Skin of body (tissue), 2 donors: ENCODE results near the gene CD8B. TPM values are rescaled to one million over a fixed set of nuclear protein-coding genes. Genes with fewer than 3 reads are reported as not detected.
"Not testable (repeated sequence)": the region's sequence is repeated elsewhere in the genome, so short reads cannot be mapped to it uniquely, and the experiment has no call there.

ENCODE experiments used
- DNase-seq: peaks from one replicate; lab custom pipeline; 2025; lab: John Stamatoyannopoulos, UW
- total RNA-seq: library from RNA; depleted of rRNA; stranded (reverse); fragments of >200 nt; gene quantifications from one replicate; pipeline ENCODE4 v1.2.3, GENCODE V29; 2014

The CD8B gene
- total RNA-seq, 1 donor from 2014 or later, result 0.59 TPM

- peak; percentile 79 for DNase-seq
Measured at GRCh38 chr2:86836915-86837695, 24.6 kb downstream of the CD8B start.

- DNase-seq, result not testable (repeated sequence)
Measured at GRCh38 chr2:86835548-86835889, 26.2 kb downstream of the CD8B start.

GRCh38 chr2:86833315-86833714, 28.4 kb downstream of the CD8B start:
- no peak for DNase-seq

DNA sequence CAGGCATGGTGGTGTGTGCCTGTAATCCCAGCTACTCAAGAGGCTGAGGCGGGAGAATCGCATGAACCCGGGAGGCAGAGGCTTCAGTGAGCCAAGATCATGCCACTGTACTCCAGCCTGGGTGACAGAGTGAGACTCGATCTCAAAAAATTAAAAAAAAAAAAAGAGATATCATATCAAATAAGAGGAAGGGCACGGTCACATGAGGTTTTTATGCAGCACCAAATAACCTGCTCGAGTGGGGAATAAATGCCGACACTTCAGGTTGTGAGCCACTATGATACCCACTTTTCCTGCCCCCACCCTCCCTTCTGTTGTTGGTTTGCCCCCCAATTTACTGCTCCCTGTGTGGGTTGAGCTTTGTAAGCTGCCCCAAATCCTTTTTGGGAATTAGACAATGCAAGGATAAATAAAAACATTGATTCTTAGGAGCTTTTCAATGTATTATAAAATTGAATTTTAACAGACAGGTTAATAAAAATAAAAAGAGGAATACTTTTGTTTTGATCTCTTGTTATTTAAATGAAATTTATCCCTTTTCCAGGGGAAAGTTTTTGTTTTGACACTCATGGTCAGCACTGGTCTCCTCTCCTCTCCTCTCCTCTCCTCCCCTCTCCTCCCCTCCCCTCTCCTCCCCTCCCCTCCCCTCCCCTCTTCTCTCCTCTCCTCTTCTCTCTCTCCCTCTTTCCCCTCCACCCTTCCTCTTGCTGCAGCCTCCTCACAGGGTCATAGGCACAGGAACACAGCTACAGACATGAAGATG, 29.2 kb downstream of the CD8B start:
- no peak for DNase-seq

DNA sequence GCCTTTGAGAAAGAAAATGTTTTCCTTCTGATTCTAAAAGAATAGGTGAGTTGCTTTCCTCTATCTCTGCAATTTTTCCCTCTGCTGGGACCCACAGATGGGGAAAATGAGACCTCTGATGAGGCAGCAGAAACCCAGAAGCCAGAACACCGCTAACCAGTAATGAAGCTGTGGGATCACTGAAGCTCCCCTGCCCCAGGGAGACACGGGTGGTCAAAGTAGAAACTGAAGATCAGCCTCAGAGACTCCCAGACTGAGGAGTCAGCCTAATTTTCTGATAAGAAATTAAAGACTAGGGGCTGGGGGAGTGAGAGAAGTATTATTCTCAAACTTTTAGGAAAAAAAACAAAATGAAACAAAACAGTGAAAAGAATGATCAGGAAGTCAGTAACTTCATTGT, 30.1 kb downstream of the CD8B start:
- DNase-seq, result no peak

- no peak for DNase-seq
Measured at GRCh38 chr2:86826951-86827350, 34.7 kb downstream of the CD8B start.

DNA sequence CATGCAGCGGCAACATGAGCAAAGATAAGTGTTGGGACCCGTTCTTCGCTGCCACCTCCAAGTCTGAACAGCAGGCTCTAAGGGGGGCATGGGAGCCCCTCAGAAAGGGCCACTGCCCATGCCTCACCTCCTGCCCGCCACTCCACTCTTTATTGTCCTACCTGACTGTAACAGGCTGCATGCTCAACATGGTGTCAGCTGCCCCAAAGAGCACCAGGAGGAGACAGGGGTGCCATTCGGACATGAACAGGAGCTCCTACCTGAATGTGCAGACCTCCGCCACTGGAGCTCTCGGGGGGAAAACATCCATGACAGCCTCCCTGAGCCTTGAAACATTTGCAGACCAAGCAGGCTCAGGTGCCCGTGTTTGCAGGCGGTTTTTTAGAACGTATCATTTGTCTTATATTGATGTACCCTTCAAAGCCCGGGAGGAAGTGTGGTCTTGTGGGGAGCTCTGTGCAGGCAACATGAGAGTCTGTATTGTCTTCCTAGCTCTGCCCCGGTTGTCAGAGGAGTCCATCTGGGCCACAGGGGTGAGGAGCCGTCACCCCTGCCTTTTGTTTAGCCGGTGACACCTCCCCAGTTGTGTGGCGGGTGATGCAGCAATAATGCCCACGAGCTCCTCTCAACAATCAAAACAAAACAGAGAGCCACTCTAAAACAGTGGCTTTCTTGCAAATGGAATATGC, 35.8 kb downstream of the CD8B start:
- no peak for DNase-seq

GRCh38 chr2:86825036-86825692, 36.5 kb downstream of the CD8B start:
- DNase-seq, result no peak

- DNase-seq, result no peak
Measured at GRCh38 chr2:86822668-86823345, 38.9 kb downstream of the CD8B start.

DNA sequence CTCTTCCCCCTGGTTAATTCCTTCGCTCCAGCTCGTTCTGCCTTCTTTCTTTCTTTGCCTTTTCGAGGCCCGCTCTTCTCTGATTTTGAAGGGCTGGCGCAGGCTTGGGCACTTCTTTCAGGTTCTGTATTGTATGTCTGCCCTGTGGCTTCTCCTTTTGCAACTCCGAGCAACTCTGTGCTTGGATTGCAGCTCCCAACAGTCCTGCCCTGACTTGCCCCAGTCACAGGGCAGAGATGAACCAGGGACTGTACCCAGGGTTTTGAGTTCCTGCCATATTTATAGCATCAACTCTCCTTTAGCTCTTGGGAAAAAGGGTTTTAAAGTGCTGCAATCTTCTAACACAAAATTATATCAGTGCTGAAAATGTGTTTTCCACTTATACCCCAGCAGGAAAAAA, 39.8 kb downstream of the CD8B start:
- no peak for DNase-seq

- DNase-seq, result no peak
Measured at GRCh38 chr2:86821306-86821705, 40.4 kb downstream of the CD8B start.

DNA sequence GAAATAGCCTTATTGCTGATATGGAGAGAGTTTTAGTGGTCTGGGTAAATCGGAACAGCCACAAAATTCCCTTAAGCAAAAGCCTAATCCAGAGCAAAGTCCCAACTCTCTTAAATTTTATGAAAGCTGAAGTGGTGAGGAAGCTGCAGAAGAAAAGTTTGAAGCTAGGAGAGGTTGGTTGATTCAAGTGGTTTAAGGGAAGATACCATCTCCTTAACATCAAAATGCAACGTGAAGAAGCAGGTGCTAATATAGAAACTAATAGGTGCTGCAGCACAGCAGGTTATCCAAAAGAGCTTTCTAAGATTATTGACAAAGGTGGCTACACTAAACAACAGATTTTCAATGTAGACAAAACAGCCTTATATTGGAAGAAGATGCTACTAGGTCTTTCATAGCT, 42.7 kb downstream of the CD8B start:
- no peak for DNase-seq

DNA sequence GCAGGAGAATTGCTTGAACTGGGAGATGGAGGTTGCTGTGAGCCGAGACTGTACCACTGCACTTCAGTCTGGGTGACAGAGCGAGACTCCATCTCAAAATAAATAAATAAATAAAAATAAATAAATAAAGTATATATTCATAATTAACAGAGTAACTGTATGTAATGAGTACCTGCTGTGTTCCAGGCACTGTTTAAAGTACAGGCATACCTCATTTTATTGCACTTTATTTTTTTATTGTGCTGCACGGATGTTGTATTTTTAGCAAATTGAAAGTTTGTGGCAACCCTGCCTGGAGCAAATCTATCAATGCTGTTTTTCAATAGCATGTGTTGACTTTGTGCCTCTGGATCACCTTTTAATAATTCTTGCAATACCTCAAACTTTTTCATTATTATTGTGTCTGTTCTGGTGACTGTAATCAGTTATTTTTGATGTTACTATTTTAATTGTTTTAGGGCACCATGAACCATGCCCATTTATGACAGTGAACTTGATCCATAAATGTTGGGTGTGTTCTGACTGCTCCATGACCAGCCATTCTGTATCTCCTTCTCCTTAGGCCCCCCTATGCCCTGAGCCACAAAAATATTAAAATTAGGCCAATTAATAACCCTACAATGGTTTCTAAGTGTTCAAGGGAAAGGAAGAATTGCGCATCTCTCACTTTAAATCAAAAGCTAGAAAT, 43.4 kb downstream of the CD8B start:
- no peak for DNase-seq

DNA sequence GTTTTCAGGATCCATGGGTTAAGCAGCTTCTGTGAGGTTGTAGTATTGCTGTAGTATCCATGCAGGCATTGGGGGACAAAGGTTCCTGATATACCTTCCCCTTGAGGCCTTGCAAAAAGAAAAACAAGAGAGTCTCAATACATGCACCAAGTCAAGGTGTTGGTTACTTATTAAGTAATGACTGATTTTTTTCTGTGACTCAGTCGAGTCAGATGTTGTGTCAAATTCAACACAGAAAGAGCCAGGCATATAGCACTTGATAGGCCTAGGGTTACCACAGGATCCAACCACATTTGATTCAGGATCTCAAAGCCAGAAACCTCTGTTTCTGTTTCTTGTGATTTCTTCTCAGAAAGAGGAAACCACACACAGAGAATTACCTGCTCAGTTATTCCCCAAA, 46.1 kb downstream of the CD8B start:
- DNase-seq, result no peak

DNA sequence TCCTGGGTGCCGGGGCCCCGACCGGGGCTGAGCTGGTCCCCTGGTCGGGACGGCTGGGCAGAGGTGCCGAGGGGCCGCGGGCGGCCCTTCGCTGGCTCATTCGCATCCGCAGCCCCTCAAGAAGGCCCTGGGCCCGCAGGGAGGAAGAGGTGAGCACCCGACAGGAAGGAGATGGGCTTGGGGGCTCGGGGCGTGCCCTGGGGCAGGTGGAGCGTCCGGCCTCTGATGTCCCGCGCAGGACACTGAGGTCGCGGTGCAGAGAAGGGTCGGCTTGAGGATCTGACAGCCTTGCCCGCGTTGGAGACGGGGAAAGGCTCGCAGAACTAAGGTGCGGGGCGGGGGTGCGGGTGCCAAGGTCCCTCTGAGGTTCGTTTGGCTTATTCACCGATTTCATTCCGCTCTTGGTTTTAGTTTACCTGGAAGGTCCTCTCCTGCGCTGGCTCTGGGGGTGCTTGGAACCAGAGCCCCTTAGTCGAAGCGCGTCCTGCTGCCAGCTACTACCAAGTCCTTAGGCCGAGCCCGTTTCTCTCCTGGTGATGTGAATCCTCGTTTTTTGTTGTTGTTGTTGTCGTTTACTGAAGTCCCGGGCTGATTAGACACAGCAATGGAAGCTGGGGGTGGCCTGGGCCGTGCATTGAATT, 52.1 kb downstream of the CD8B start:
- DNase-seq, result no peak

DNA sequence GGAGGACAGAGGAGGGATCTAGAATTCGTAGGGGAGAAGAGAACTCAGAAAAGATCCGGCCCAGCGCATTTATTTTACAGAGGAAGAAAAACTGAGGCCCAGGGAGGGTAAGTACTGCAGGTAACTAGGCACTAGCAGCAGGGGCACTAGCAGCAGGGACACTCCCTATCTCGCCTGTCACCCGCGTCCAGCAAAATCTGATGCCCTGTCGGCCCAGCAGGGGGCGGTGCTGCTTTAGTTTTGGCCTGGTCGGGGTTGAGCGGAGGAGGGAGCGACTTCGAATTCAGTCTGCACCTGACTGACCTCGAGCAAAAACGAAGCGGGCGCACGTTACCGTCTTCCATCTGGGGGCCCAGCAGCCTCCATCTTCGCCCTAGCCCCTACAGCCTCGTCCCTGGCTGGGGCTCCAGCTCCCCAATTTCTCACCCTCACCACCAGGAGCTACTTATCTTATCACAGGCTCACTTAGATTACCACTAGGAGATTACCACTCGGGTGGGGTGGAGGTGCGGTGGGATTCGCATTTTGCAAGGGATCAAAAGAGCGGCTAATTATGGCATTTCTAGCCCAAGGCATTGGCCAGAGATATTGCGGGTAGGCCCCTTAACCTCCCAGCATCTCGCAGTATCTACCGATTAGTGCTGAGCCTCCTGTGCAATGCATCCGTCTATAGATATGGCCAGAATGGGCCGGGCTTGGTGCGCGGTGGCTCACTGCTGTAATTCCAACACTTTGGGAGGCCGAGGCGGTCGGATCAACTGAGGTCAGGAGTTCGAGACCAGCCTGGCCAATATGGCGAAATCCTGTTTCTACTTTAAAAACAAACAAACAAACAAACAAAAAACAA, 53.1 kb downstream of the CD8B start:
- DNase-seq, result peak; percentile 73

DNA sequence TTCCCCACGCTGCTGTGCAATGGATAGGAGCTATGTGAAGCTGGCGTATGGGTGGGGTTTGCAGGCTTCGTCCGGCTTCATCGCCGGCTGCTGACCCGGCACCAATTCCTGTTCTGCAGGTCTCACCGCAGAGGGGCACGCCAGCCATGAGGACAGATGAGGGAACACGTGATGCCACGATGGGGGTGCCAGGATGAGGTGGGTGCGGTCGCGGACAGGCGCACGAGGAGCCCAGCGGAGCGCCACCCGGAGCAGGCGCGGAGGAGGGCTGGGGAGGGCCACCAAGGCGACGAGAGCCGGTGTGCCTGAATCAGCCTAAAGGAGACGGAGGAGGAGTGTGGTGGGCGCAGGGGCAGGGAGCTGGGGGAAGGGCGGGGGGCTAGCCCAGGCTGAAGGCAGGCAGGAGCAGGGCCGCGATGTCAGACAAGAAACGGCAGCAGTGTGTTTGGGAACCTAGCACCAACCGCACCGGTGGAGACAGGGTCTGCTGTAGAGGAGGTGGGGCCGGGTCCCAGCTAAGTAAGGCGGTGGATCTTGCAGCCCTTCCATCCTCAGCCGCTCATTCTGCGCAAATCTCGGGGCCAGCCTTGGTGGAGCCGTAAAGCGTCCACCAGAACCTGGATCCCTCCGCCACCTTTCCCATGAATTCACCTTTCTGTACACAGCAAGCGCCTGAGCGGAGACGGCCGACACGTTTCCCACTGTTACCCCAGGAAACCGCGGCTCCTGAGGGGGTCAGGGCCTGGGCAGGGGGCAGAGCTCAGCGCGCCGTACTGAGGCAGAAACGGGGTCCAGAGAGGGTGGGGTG, 54.0 kb downstream of the CD8B start:
- peak; percentile 15 for DNase-seq

- no peak for DNase-seq
Measured at GRCh38 chr2:86807133-86807467, 54.6 kb downstream of the CD8B start.
